Transverse colon (tissue), 4 donors: ENCODE data around the gene OAF.

Experiments used
- EP300 ChIP-seq: sonication (generic); formaldehyde crosslinking; IDR thresholded peaks from one replicate; pipeline ENCODE4 v1.6.1; 2017; ENCODE audit warnings: antibody characterized with exemption, low read depth
- POLR2A ChIP-seq: fragments of 450-650 bp; IDR thresholded peaks from one replicate; pipeline ENCODE4 v1.6.1; 2016; ENCODE audit warnings: antibody characterized with exemption, mild to moderate bottlenecking, moderate library complexity
- POLR2AphosphoS5 ChIP-seq, 3 donors: sonication (generic); formaldehyde crosslinking; IDR thresholded peaks; one replicate each; pipeline ENCODE4 v1.6.1; 2016; ENCODE audit warnings: antibody characterized with exemption in 3 of 3
- TF ChIP-seq, protein P1 (sequence below), 5 experiments: fragments of 200-600 bp in 3 of 5; fragments of 450-650 bp in 2 of 5; sonication (generic) in 3 of 5; IDR thresholded peaks; 1 replicate in 2 of 5; 2 replicates in 3 of 5; pipeline ENCODE4 v1.5.1; 2016 to 2017; ENCODE audit warnings: antibody characterized with exemption in 5 of 5, inconsistent platforms in 3 of 5, mild to moderate bottlenecking in 2 of 5, moderate library complexity in 1 of 5

DNA sequence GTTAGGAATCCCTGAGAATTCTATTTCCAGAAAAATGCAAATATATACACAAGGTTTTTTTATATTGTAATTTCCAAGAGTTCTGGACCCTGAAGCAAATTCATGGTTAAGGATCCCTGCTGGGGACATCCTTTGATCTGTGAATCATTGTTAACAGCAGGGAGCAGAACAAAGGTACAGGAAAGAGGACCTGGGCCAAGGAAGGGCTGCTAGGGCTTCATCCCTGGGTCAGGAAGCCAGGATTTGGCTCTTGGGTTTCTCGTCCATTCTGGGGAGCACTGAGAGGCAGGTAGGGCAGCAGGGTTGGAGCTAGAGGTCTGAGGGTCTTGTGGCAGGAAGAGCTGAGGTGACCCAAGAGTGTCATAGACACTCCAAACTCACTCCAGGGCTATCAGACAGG is 10.2 kb upstream of the OAF start:
- TF ChIP-seq POLR2A: no peak
- TF ChIP-seq, protein P1, sequence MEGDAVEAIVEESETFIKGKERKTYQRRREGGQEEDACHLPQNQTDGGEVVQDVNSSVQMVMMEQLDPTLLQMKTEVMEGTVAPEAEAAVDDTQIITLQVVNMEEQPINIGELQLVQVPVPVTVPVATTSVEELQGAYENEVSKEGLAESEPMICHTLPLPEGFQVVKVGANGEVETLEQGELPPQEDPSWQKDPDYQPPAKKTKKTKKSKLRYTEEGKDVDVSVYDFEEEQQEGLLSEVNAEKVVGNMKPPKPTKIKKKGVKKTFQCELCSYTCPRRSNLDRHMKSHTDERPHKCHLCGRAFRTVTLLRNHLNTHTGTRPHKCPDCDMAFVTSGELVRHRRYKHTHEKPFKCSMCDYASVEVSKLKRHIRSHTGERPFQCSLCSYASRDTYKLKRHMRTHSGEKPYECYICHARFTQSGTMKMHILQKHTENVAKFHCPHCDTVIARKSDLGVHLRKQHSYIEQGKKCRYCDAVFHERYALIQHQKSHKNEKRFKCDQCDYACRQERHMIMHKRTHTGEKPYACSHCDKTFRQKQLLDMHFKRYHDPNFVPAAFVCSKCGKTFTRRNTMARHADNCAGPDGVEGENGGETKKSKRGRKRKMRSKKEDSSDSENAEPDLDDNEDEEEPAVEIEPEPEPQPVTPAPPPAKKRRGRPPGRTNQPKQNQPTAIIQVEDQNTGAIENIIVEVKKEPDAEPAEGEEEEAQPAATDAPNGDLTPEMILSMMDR (IDR thresholded peaks at IDR 0.05): no peak
- TF ChIP-seq EP300: no peak
- TF ChIP-seq POLR2AphosphoS5 (IDR thresholded peaks at IDR 0.05): no peak
